22Rv1 (cell line): Measurements from ENCODE around the gene RDH11.

Source experiments
- H3K27ac ChIP-seq: fragments of 450-650 bp; 2 replicates; pipeline ENCODE4 v1.5.1; 2017
- ZFX ChIP-seq: fragments of 450-650 bp; IDR thresholded peaks from 2 replicates; pipeline ENCODE4 v1.6.1; 2017; ENCODE audit warnings: antibody characterized with exemption, borderline replicate concordance
- TF ChIP-seq, protein P1 (sequence below): fragments of 450-650 bp; IDR thresholded peaks from 2 replicates; pipeline ENCODE4 v1.5.1; 2017; ENCODE audit warnings: mild to moderate bottlenecking

RDH11 gene

DNA sequence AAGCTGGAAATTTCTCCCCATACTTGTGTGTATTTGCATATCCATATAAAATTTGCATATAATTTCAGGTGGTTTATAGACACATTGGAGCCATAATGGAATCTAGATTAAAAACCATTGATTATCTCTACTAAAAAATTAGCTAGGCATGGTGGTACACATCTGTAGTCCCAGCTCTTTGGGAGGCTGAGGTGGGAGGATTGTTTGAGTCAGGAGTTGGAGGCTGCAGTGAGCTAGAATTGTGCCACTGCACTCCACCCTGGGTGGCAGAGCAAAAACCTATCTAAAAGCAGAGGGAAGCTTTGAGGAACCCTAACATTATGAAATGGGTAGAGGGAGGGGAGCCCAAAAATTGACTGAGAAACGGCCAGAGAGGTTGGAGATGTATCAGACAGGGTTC, 2.6 kb upstream of the RDH11 start:
- TF ChIP-seq, protein P1, sequence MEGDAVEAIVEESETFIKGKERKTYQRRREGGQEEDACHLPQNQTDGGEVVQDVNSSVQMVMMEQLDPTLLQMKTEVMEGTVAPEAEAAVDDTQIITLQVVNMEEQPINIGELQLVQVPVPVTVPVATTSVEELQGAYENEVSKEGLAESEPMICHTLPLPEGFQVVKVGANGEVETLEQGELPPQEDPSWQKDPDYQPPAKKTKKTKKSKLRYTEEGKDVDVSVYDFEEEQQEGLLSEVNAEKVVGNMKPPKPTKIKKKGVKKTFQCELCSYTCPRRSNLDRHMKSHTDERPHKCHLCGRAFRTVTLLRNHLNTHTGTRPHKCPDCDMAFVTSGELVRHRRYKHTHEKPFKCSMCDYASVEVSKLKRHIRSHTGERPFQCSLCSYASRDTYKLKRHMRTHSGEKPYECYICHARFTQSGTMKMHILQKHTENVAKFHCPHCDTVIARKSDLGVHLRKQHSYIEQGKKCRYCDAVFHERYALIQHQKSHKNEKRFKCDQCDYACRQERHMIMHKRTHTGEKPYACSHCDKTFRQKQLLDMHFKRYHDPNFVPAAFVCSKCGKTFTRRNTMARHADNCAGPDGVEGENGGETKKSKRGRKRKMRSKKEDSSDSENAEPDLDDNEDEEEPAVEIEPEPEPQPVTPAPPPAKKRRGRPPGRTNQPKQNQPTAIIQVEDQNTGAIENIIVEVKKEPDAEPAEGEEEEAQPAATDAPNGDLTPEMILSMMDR, result no peak
- no peak for TF ChIP-seq ZFX
- peak overlapping the region; percentile 91 for H3K27ac ChIP-seq

DNA sequence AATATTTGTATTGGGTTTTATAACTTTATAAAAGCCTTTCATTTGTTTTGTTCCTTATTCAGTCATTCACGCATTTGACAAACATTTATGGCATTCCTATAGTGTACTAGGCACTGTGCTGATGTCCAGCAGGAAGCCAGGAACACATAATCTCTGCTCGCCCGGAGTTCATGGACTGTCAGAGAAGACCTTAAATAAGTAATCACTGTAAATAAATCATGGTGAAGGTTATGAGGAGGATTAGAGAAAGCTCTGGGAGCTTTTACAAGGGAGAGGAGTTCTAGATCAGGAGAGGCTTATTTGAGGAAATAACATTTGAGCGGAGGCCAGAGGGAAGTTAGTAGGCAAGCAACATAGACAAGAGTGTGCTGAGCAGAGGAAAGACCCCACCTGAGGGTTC, 1.4 kb upstream of the RDH11 start:
- H3K27ac ChIP-seq, result peak overlapping the region; percentile 91
- TF ChIP-seq, protein P1, result no peak
- no peak for TF ChIP-seq ZFX

DNA sequence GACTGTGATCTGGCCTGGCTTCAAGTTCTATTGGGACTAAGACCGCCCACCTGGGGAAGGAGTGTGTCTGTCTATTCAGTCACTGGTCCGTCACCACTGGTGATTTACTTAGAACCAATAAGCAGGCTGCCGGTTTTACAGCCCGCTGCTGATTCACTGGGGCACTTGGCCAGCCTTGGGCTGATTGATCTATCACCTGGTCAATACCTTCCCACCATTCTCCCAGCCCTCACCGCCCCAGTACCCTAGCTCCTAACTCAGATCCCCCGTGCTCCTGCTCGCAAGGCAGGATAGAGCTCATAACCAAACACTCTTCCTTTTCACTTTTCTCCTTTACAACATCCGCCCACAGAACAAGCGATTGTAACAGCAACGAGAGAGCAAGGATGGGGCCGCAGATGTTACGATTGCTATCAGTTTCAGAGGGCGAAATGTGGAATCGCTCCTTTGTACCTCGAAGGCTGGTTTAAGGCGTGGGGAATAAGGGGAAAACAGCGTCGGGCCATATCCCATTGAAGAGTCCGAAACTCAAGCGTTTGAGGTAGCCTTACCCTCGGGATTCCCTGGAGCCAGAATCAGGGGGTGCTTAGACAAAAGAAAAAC, 672 bp downstream of the RDH11 start:
- peak overlapping the region; percentile 91 for H3K27ac ChIP-seq
- TF ChIP-seq ZFX, result no peak
- TF ChIP-seq, protein P1, result no peak

DNA sequence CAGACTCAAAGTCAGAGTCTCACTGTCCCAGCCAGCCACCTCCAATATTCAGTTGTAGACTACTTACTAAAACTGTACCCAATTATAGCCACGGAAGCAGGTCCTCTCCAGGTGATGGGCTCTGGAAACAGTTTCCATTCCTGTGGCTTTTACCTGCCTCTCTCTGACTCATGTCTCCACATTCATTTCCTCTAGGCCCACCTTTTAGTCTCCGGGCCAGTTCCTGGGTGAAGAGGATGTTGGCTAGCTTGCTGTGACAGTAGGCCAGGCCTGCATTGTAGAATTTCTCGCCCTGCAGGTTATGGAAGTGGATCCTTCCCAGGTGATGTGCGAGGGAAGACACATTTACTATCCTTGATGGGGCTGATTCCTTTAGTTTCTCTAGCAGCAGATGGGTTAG, 5.6 kb downstream of the RDH11 start:
- TF ChIP-seq, protein P1, result no peak
- TF ChIP-seq ZFX, result no peak
- no peak overlapping the region for H3K27ac ChIP-seq

DNA sequence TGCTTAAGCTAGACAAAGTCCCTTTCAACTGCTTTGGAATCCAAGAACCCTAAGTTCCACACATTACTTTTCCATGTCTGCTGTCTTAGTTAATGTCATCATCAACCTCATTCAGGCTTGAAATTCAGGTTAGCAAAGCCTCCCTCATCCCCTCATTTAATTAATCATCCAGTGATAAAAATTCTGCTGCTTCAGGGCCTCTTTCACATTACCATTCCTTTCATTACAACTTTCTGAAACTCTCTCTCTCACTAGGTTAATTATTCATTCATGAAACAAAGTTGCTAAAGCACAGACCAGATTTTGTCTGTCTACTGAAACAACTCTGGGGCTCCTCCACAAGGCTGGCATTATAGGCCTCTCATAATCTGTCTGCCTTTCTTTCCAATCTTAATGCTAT, 11.7 kb downstream of the RDH11 start:
- H3K27ac ChIP-seq, result no peak overlapping the region
- TF ChIP-seq, protein P1, result no peak
- TF ChIP-seq ZFX, result no peak

DNA sequence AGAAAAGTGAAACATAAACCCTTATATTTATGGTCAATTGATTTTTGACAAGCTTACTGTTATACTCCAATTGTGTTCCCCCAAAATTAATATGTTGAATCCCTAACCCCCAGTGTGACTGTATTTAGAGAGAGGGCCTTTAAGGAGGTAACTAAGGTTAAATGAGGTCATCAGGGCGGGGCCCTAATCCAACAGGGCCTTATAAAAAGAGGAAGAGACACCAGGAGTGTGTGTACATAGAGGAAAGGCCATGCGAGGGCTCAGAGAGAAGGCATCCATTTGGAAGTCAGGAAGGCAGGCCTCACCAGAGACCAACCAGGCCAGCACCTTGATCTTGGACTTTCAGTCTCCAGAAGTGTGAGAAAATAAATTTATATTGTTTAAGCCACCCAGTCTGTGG, 14.6 kb downstream of the RDH11 start:
- peak overlapping the region; percentile 2; the same call in 1 of the 2 replicates for H3K27ac ChIP-seq
- no peak for TF ChIP-seq ZFX
- TF ChIP-seq, protein P1, result no peak

DNA sequence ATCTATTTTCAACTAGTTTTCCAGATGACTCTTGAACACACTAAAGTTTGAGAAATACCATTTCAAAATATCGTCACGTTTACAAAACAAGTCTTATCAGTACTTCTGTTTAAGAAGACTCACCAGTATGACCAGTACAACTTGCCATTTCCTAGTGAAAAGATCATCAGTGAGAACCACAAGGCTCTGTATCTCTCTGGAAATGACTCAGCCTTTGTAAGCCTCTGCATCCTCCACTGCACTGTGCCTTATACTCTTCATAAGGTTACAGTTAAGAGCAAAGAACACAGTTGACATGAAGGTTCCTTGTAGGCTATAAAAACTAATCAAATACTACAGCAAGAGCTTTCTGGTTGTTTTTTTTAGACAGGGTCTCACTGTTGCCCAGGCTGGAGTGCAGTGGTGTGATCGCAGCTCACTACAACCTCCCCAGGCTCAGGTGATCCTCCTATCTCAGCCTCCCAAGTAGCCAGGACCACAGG, 15.4 kb downstream of the RDH11 start:
- TF ChIP-seq, protein P1, result no peak
- no peak for TF ChIP-seq ZFX
- H3K27ac ChIP-seq, result peak overlapping the region; percentile 2; the same call in 1 of the 2 replicates
